ENCODE measurements around the gene CNKSR2. TPM values are rescaled to one million over a fixed set of nuclear protein-coding genes. Genes with fewer than 3 reads are reported as not detected.
"Not testable (repeated sequence)": the region's sequence is repeated elsewhere in the genome, so short reads cannot be mapped to it uniquely, and the experiment has no call there.

Gene CNKSR2
- total and polyA plus RNA-seq, 2 of the 13 experiments (the other 11 are each of a cell fraction or from before 2014, with no cell fraction given), result not detected

DNA sequence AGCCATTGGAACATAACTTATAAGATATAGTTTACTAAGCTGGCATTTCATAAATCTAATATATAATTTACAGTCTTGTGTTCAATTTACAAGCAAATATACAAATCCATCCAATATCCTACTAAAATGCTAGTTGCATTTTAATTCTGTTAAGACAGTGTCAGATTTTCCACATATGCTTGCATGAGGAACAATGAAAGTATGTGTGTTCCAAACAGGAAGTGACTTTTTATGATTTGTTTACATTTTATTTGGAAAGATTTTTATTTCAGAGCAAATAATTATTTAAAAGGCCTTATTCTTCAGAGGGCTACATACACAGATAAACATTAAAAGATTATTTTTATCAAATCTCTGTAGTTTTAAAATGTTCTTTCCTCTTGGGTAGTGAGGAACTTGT is 153.9 kb downstream of the CNKSR2 start (continued):
- TF ChIP-seq PBX2 (CRISPR knock-in tag; IDR thresholded peaks at IDR 0.05), result no peak
- TF ChIP-seq ZNF766 (CRISPR knock-in tag; IDR thresholded peaks at IDR 0.05; ENCODE audit: borderline replicate concordance), result no peak
- no peak for TF ChIP-seq KDM5B (CRISPR knock-in tag; IDR thresholded peaks at IDR 0.05; ENCODE audit: borderline replicate concordance)
- TF ChIP-seq HMG20A (CRISPR knock-in tag; IDR thresholded peaks at IDR 0.05; ENCODE audit: borderline replicate concordance), result no peak
- TF ChIP-seq SRSF1 (optimal IDR thresholded peaks at IDR 0.05; ENCODE audit: low read depth, low read length), result no peak
- TF ChIP-seq ZBTB42 (CRISPR knock-in tag; IDR thresholded peaks at IDR 0.05), result no peak
- TF ChIP-seq TOE1 (CRISPR knock-in tag; IDR thresholded peaks at IDR 0.05), result no peak
- no peak for TF ChIP-seq FOXK1 (CRISPR knock-in tag; IDR thresholded peaks at IDR 0.05; ENCODE audit: borderline replicate concordance, low read depth)
- no peak for TF ChIP-seq KAT2B (IDR thresholded peaks at IDR 0.05; ENCODE audit: borderline replicate concordance, low read depth, low read length)

DNA sequence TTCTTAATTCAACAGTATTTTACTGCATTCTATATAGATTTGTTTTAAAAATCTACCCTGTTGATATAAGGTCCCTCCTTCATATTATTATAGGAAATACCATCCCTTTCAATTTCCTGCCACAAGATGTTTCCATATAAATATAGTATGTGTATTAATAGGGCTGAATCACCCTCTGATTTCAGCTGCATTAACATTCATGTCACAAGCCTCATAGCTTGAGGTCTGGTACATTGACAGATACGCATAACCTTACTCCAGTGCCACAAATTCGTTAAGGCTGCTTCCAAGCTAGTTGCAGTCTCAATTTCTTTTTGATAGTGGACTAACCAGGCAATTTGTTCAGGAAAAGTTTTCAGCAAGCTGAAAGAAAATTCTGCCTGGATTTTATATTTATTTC is 155.6 kb downstream of the CNKSR2 start:
- intact Hi-C loops (cut with micrococcal nuclease; ENCODE audit: unreplicated experiment), result no loop called here
- DNase-seq (ENCODE audit: low spot score) (no peak), FAIRE-seq (no peak), ATAC-seq (no peak)
- H4K20me1 ChIP-seq (ENCODE audit: insufficient read depth, low read length), result no peaks in the 10 kb centered on the region
- H3K4me3 ChIP-seq (replicated peaks in 1 of 3; ENCODE audit: insufficient read depth in 1 of 3, low read depth in 2 of 3, low read length in 3 of 3), result no peak overlapping the region
- no peaks in the 10 kb centered on the region for H3K27me3 ChIP-seq (ENCODE audit: control insufficient read depth in 1 of 2, insufficient read depth in 2 of 2, low read length in 2 of 2)
- in situ Hi-C loops (cut with HindIII; ENCODE audit: extremely low pct_ligation_motif_present, low pct_unique_long_range_greater_than_20kb), result no loop called here
- no TSS peak for BruUV-seq (replicated peaks)
- H3K4me1 ChIP-seq (ENCODE audit: insufficient read depth, low read length), result no peaks in the 10 kb centered on the region
- H2AFZ ChIP-seq (ENCODE audit: low read length), result no peak overlapping the region
- WGBS (ENCODE audit: low lambda C conversion rate), result 0% methylated on average over 2 of the region's 2 CpGs
- no peaks in the 10 kb centered on the region for H3K9me3 ChIP-seq (ENCODE audit: low read length)
- H3K27ac ChIP-seq (ENCODE audit: extremely low read length, insufficient read depth, low read length), result no peak overlapping the region
- no peaks in the 10 kb centered on the region for H3K36me3 ChIP-seq (replicated peaks in 1 of 2; ENCODE audit: control insufficient read depth in 1 of 2, insufficient read depth in 2 of 2, low read length in 2 of 2)
- ChIA-PET POLR2A (no interaction called here), CTCF (ENCODE audit: low intra/inter-chr PET ratio, low total read pairs) (no interaction called here)
- no peak overlapping the region for H3K9ac ChIP-seq (ENCODE audit: insufficient read depth, low read depth, low read length)
- H3K79me2 ChIP-seq (ENCODE audit: insufficient read depth, low read length), result no peaks in the 10 kb centered on the region
- no peak overlapping the region for H3K4me2 ChIP-seq (ENCODE audit: low read depth, low read length)
- TF ChIP-seq ZNF232 (CRISPR knock-in tag; IDR thresholded peaks at IDR 0.05; ENCODE audit: borderline replicate concordance) (no peak), ZNF335 (CRISPR knock-in tag; IDR thresholded peaks at IDR 0.05) (no peak), ZNF773 (CRISPR knock-in tag; IDR thresholded peaks at IDR 0.05; ENCODE audit: borderline replicate concordance) (no peak), ARNT (IDR thresholded peaks at IDR 0.05) (no peak), RARG (CRISPR knock-in tag; IDR thresholded peaks at IDR 0.05; ENCODE audit: low read depth) (no peak), KDM2A (CRISPR knock-in tag; IDR thresholded peaks at IDR 0.05; ENCODE audit: borderline replicate concordance, low read depth) (no peak), MXI1 (IDR thresholded peaks at IDR 0.05; ENCODE audit: borderline replicate concordance, low read depth, low read length) (no peak), ZNF292 (CRISPR knock-in tag; IDR thresholded peaks at IDR 0.05; ENCODE audit: borderline replicate concordance, low read depth) (no peak)
- TF ChIP-seq, protein P1, sequence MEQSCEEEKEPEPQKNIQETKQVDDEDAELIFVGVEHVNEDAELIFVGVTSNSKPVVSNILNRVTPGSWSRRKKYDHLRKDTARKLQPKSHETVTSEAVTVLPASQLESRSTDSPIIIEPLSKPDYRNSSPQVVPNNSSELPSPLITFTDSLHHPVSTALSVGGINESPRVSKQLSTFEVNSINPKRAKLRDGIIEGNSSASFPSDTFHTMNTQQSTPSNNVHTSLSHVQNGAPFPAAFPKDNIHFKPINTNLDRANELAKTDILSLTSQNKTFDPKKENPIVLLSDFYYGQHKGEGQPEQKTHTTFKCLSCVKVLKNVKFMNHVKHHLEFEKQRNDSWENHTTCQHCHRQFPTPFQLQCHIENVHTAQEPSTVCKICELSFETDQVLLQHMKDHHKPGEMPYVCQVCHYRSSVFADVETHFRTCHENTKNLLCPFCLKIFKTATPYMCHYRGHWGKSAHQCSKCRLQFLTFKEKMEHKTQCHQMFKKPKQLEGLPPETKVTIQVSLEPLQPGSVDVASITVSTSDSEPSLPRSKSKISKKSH (CRISPR knock-in tag; IDR thresholded peaks at IDR 0.05; ENCODE audit: borderline replicate concordance), result no peak

DNA sequence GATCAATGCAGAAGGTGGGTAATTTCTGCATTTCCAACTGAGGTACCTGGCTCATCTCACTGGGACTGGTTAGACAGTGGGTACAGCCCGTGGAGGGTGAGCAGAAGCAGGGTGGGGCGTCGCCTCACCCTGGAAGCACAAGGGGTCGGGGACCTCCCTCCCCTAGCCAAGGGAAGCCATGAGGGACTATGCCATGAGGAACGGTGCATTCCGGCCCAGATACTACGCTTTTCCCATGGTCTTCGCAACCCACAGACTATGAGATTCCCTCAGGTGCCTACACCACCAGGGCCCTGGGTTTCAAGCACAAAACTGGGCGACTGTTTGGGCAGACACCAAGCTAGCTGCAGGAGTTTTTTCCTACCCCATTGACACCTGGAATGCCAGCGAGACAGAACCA is 170.4 kb downstream of the CNKSR2 start:
- intact Hi-C loops (cut with micrococcal nuclease; ENCODE audit: unreplicated experiment); FAIRE-seq; H3K4me3 ChIP-seq (replicated peaks in 1 of 3; ENCODE audit: insufficient read depth in 1 of 3, low read depth in 2 of 3, low read length in 3 of 3); BruUV-seq (replicated peaks); H2AFZ ChIP-seq (ENCODE audit: low read length); H3K79me2 ChIP-seq (ENCODE audit: insufficient read depth, low read length); H3K27me3 ChIP-seq (ENCODE audit: control insufficient read depth in 1 of 2, insufficient read depth in 2 of 2, low read length in 2 of 2); H3K9me3 ChIP-seq (ENCODE audit: low read length); H3K9ac ChIP-seq (ENCODE audit: insufficient read depth, low read depth, low read length); H3K4me2 ChIP-seq (ENCODE audit: low read depth, low read length); DNase-seq (ENCODE audit: low spot score); H4K20me1 ChIP-seq (ENCODE audit: insufficient read depth, low read length); POLR2A ChIA-PET; in situ Hi-C loops (cut with HindIII; ENCODE audit: extremely low pct_ligation_motif_present, low pct_unique_long_range_greater_than_20kb); H3K4me1 ChIP-seq (ENCODE audit: insufficient read depth, low read length); ATAC-seq; CTCF ChIA-PET (ENCODE audit: low intra/inter-chr PET ratio, low total read pairs); H3K36me3 ChIP-seq (replicated peaks in 1 of 2; ENCODE audit: control insufficient read depth in 1 of 2, insufficient read depth in 2 of 2, low read length in 2 of 2); H3K27ac ChIP-seq (ENCODE audit: extremely low read length, insufficient read depth, low read length): not testable (repeated sequence)
- 0% methylated on average over 1 of the region's 10 CpGs for WGBS (ENCODE audit: low lambda C conversion rate)

All from HepG2 (cell line).